Measurements from ENCODE around the gene PCGF1. TPM values are rescaled to one million over a fixed set of nuclear protein-coding genes. Genes with fewer than 3 reads are reported as not detected.

Gene PCGF1
- total and polyA plus RNA-seq, 9 of the 15 experiments (the other 6 are each of a cell fraction or from before 2014, with no cell fraction given), result 20.3 to 45.7 (median 29.3) TPM

DNA sequence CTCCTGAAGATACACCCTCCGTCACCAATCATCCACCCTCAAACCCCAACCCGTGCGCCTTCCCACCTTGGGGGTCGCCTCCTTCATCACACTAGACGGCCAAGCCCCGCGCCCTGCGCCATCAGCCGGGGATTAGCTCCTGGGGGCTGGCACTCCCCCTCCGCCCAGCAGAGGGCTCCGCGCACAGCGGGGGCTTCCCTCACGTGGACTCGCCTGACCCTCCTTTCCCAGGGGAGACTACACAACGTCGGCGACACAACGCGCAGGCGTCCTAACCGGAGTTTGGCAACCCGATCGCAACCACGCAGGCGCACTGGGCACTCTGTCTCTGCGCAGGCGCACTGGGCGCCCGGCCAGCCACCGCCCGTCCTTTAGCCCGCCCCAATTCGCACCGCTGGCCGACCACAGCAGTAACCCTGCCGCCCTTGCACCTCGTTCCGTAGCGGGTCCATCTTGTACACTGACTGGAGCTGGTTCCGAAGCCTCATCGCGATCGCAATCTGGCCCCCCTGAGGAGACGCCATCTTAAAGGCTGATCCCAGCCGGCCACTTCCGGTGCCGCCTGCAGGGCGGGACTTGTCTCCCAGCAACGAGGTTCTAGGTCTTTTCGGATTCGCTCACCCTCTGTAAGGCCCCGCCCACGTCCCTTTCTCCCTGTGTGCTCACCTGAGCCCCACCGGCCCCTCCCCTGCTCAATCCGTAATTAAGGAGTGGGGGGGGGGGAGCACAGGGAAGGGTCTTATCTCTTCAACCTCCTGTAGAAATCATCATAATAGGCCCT lies at the start of gene PCGF1 (continued):
- TF ChIP-seq PHF8 (IDR thresholded peaks at IDR 0.05; ENCODE audit: borderline replicate concordance, low read length) (peak; percentile 88; the same call in 1 of the 2 replicates), ZNF384 (IDR thresholded peaks at IDR 0.05; ENCODE audit: low read depth, low read length) (no peak), NCOR1 (IDR thresholded peaks at IDR 0.05) (peak; percentile 34; the same call in 1 of the 2 replicates), POLR2A (conservative IDR thresholded peaks at IDR 0.05) (peak; percentile 86), XRCC4 (IDR thresholded peaks at IDR 0.05; ENCODE audit: extremely low read depth, insufficient read depth, insufficient read length) (no peak), CBFA2T3 (IDR thresholded peaks at IDR 0.05) (peak; percentile 29; the same call in 1 of the 2 replicates), SP1 (CRISPR knock-in tag; IDR thresholded peaks at IDR 0.05) (peak; percentile 81), MAFG (tag; conservative IDR thresholded peaks at IDR 0.05) (no peak), WHSC1 (IDR thresholded peaks at IDR 0.05; ENCODE audit: low read length) (no peak), ZNF217 (CRISPR knock-in tag; IDR thresholded peaks at IDR 0.05) (no peak), ZC3H4 (CRISPR knock-in tag; IDR thresholded peaks at IDR 0.05; ENCODE audit: borderline replicate concordance) (no peak)
- TF ChIP-seq, protein P1, sequence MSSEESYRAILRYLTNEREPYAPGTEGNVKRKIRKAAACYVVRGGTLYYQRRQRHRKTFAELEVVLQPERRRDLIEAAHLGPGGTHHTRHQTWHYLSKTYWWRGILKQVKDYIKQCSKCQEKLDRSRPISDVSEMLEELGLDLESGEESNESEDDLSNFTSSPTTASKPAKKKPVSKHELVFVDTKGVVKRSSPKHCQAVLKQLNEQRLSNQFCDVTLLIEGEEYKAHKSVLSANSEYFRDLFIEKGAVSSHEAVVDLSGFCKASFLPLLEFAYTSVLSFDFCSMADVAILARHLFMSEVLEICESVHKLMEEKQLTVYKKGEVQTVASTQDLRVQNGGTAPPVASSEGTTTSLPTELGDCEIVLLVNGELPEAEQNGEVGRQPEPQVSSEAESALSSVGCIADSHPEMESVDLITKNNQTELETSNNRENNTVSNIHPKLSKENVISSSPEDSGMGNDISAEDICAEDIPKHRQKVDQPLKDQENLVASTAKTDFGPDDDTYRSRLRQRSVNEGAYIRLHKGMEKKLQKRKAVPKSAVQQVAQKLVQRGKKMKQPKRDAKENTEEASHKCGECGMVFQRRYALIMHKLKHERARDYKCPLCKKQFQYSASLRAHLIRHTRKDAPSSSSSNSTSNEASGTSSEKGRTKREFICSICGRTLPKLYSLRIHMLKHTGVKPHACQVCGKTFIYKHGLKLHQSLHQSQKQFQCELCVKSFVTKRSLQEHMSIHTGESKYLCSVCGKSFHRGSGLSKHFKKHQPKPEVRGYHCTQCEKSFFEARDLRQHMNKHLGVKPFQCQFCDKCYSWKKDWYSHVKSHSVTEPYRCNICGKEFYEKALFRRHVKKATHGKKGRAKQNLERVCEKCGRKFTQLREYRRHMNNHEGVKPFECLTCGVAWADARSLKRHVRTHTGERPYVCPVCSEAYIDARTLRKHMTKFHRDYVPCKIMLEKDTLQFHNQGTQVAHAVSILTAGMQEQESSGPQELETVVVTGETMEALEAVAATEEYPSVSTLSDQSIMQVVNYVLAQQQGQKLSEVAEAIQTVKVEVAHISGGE (CRISPR knock-in tag; IDR thresholded peaks at IDR 0.05), result peak in 1 of 3 experiments; percentile 48; a peak in 1 of 6 replicates
- TF ChIP-seq, protein P2, sequence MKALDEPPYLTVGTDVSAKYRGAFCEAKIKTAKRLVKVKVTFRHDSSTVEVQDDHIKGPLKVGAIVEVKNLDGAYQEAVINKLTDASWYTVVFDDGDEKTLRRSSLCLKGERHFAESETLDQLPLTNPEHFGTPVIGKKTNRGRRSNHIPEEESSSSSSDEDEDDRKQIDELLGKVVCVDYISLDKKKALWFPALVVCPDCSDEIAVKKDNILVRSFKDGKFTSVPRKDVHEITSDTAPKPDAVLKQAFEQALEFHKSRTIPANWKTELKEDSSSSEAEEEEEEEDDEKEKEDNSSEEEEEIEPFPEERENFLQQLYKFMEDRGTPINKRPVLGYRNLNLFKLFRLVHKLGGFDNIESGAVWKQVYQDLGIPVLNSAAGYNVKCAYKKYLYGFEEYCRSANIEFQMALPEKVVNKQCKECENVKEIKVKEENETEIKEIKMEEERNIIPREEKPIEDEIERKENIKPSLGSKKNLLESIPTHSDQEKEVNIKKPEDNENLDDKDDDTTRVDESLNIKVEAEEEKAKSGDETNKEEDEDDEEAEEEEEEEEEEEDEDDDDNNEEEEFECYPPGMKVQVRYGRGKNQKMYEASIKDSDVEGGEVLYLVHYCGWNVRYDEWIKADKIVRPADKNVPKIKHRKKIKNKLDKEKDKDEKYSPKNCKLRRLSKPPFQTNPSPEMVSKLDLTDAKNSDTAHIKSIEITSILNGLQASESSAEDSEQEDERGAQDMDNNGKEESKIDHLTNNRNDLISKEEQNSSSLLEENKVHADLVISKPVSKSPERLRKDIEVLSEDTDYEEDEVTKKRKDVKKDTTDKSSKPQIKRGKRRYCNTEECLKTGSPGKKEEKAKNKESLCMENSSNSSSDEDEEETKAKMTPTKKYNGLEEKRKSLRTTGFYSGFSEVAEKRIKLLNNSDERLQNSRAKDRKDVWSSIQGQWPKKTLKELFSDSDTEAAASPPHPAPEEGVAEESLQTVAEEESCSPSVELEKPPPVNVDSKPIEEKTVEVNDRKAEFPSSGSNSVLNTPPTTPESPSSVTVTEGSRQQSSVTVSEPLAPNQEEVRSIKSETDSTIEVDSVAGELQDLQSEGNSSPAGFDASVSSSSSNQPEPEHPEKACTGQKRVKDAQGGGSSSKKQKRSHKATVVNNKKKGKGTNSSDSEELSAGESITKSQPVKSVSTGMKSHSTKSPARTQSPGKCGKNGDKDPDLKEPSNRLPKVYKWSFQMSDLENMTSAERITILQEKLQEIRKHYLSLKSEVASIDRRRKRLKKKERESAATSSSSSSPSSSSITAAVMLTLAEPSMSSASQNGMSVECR (CRISPR knock-in tag; IDR thresholded peaks at IDR 0.05), result peak; percentile 89

Data from K562 (cell line).